ENCODE measurements around the gene ZNF675.
"Not testable (repeated sequence)": the region's sequence is repeated elsewhere in the genome, so short reads cannot be mapped to it uniquely, and the experiment has no call there.

ZNF675 gene

DNA sequence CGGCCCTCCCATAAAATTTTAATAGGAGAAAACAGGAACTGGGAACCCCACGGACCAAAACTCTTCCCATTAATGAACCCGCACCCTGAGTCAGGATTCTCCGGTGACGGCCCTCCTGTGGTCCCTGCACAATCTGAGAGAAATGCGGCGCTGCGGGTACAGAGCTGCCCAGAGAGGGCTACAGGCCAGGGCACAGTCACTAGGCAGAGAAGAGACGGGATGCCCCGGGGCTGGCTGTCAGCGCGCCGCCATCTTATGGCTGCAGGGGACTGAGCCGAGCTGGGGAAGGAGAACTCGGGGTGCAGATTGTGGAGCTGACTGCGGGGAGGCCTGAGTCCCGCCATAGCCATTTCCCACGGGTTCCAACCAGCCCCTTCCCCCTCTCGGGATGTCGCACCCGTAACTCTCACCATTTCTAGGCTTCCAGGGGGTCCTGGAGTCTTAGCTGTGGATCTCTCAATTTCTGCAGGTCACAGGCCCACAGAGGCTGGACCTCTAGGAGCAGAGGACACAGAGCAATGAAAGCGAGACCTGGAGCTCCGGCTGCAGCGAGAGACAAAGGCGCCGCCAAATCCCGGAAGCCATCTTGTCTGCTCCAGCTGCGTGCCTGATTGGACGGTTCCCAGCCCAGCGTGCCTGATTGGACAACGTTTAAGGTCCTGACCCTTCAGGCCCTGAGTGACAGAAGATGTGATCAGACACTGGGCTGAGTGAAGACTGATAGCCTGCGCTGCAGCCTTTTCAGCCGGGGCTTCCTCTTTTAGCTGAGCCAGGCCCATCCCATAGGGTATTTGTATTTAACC lies at the start of gene ZNF675:
Gene ZNF675, minus strand, starts transcription at position 592 of the 803 bp plus-strand sequence. Its CDS starts 179 bp downstream, at position 413.
- peak; percentile 89 for DNase-seq (ENCODE audit: low spot score)

DNA sequence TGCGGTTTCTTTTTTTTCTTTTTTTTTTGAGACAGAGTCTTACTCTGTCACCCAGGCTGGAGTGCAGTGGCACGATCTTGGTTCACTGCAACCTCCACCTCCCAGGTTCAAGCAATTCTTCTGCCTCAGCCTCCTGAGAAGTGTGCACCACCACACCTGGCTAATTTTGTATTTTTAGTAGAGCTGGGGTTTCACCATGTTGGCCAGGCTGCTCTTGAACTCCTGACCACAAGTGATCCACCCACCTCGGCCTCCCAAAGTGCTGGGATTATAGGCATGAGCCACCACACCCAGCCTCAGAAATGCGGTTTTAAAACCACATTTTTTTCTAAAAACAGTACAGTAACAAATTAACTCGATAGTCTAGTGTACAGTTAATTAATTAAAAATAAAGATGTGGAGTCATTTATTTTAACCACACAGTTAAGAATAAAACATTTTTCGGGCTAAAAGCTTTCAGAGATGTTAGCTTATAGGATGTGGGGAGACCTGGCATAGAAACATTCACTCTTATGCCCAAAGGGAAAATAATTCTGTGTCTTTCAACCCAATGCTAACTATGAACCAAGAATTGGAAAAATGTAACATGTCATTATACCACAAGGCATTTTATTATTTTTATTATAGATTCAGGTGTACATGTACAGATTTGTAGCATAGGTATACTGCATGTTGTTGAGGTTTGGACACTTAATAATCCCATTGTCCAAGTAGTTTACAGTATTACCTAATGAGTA lies 43.9 kb upstream of the ZNF675 start:
- not testable (repeated sequence) for DNase-seq (ENCODE audit: low spot score)

DNA sequence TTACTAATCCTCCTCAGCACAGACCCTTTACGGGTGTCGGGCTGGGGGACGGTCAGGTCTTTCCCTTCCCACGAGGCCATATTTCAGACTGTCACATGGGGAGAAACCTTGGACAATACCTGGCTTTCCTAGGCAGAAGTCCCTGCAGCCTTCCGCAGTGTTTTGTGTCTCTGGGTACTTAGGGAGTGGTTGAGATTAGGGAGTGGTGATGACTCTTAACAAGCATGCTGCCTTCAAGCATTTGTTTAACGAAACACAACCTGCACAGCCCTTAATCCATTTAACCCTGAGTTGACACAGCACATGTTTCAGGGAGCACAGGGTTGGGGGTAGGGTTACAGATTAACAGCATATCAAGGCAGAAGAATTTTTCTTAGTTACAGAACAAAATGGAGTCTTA lies 37.1 kb upstream of the ZNF675 start:
- not testable (repeated sequence) for DNase-seq (ENCODE audit: low spot score)

DNA sequence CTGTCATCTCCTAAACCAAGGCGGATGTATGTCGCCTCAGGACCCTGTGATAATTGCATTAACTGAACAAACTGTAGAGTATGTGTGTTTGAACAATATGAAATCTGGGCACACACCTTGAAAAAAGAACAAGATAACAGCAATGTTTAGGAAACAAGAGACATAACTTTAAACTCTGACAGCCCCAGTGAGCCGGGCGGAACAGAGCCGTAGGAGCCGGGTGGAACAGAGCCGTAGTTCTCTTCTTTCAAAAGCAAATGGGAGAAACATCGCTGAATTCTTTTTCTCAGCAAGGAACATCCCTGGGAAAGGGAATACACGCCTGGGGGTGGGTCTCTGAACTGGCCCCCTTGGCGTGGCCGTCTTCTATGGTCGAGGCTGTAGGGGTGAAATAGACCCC lies 31.8 kb upstream of the ZNF675 start:
- DNase-seq (ENCODE audit: low spot score), result no peak

DNA sequence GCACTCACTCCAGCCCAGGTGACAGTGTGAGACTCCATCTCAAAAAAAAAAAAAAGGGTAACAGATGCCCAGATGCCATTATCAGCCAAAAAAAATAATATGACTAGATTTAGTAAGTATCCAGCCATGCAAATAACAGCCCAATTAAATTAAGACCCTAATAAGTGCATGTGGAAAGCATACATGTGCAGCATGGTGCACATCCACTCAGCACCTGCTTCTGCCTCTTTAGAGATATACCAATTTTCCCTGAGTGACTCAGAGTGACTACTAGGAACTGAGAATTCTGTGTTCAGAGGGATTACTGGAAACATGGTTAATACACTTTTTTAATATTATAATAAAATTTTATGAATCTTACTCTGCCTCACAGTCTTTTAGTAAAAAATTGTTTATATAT lies 29.8 kb upstream of the ZNF675 start:
- DNase-seq (ENCODE audit: low spot score), result no peak

DNA sequence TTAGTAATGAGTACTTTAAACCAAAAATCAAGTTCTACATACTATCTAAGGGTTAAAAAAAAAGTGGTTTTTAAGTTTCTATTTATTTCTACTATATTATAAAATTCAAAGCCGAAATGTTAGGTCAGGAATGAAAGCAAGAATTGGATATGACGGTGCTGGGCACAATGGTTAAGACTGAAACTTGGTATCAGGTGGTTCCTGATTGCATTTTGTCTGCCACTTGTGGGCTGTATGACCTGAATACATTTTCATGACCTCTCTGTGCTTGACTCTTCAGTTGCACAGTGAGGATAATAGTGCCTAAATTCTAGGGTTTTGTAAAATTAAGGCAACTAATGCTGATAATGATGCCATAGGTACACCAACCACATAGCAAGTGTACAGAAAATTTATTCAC lies 22.3 kb upstream of the ZNF675 start:
- no peak for DNase-seq (ENCODE audit: low spot score)

DNA sequence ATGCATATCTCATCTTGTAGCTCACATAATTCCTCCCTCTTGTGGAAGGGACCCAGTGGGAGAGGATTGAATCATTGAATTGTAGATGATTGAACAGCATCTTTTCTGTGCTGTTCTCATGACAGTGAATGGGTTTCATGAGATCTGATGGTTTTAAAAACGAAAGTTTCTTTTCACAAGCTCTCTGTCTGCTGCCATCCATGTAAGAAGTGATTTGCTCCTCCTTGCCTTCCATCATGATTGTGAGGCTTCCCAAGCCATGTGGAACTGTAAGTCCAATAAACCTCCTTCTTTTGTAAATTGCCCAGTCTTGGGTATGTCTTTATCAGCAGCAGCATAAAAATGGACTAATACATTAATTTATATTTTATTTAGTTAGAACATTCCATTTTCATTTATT lies 19.6 kb upstream of the ZNF675 start:
- no peak for DNase-seq (ENCODE audit: low spot score)

DNA sequence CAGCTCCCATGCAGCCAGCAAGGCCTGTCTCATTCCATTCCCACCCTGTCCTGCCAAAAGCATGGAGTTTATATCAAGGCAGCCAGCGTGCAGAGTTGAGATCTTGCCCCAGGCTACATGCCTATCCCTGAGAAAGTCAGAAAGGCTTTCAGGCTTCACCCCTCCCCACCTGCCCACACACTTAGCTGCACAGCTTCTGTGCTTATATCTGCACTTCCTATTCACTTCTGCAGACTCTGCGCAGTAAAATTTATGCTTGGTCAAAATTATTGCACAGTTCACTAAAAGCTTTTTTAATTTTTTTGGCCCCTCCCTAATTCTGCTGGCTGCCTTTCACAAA lies 12.5 kb upstream of the ZNF675 start:
- DNase-seq (ENCODE audit: low spot score), result no peak

DNA sequence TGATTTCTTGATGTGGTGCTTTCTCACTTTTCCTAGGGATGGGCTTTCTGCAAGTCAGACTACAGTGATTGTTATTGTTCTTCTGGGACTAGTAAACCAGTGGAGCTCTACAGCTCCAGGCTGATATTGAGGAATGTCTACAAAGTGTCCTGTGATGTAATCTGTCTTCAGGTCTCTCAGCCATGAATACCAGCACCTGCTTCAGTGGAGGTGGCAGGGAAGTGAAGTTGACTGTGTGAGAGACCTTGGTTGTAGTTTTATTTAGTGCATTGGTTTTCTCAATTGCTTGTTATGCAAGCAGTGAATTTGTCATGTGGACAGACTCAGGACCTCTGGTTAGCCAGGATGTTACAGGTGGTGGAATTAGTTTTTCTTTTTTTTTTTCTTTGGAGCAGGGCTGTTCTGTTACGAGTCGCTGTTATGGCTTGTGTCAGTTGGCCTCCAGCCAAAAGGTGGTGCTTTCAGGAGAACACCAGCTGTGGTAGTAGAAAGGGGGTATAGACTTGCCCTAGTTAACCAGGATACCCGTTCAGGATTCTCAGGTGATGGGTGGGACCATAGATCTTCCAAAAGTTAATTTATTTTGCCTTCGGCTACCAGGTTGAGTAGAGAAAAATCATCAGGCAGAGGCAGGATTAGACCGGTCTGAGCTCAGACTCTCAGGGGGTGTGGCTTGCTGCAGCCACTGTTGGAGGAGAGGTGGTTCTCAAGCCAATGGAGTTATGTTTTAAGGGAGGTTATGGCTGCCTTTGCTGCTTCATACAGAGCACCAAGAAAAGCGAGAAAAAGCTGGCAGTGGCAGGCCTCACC lies 11.9 kb upstream of the ZNF675 start:
- DNase-seq (ENCODE audit: low spot score), result no peak

DNA sequence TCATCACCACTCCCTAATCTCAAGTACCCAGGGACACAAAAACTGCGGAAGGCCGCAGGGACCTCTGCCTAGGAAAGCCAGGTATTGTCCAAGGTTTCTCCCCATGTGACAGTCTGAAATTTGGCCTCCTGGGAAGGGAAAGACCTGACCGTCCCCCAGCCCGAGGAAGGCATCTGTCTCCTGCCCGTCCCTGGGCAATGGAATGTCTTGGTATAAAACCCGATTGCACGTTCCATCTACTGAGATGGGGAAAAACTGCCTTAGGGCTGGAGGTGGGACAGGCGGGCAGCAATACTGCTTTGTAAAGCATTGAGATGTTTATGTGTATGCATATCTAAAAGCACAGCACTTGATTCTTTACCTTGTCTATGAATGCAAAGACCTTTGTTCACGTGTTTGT lies 5.9 kb upstream of the ZNF675 start:
- DNase-seq (ENCODE audit: low spot score), result not testable (repeated sequence)

DNA sequence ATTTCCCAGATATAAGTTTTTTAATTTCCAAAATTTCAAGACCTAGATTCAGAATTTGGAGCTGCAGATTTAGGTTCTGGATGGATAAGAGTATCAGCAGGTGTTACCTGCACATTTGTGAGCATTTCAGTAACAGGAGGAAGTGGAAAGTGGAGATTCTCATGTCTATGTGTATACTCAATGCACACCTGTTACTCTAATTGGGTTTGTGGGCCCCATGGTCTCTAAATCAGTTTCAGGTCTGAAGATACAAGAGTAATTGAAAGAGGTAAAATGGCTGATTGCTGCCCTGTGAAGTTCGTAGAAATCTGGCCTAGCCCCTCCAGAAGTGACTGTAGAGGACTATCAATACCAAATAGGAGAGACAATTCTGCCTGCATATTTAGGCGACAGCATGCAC lies 13.9 kb downstream of the ZNF675 start:
- no peak for DNase-seq (ENCODE audit: low spot score)

DNA sequence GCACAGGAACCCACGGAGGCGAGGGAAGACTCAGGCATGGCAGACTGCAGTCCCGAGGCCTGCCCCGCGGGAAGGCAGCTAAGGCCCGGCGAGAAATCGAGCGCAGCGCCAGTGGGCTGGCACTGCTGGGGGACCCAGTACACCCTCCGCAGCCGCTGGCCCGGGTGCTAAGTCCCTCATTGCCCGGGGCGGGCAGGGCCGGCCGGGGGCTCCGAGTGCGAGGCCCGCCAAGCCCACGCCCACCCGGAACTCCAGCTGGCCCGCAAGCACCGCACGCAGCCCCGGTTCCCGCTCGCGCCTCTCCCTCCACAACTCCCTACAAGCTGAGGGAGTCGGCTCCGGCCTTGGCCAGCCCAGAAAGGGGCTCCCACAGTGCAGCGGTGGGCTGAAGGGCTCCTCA lies 18.4 kb downstream of the ZNF675 start:
- not testable (repeated sequence) for DNase-seq (ENCODE audit: low spot score)

DNA sequence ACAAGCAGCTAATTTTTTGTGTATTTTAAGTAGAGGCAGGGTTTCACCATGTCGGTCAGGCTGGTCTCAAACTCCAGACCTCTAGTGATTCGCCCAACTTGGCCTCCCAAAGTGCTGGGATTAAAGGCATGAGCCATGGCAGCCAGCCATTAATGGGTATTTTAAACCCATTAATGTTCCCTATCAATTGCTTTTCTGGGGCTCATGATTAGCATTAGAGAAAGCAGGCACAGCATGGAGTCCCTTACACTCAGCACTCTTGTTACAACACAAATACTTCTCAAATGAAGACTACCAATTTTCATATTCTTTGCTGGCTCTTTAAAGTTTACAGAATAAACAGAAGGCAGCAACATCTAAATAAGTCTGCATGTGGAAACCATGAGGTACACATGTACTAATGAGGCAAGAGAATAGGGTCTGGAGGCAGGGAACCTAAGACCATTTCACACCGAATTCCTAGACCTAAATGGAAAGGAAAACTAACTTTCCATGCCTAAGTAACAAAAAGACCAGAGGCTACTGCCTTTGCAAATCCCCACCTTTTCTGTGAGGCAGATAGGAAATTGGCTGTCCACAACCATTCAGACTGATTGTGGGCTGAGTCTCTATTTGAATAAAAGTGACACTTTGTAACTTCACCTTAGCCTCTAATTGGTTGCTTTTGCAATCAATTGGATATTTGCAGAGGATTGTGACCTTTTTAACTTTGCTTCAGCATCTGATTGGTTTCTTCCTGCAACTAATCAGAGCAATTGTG lies 21.2 kb downstream of the ZNF675 start:
- no peak for DNase-seq (ENCODE audit: low spot score)

DNA sequence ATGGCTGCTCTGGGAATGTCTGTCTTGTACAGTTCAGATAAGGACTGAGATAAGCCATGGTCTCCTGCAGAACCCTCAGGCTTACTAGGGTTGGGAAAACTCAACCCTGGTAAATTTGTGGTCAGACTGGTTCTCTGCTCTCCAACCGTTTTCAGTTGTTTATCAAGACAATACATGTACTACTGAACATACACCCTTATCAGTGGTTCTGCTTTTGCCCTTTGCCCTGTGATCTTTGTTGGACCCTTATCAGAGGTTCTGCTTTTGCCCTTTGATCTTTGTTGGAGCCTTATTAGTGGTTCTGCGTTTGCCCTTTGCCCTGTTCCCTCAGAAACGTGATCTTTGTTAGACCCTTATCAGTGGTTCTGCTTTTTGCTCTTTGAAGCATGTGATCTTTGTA lies 37.2 kb downstream of the ZNF675 start:
- not testable (repeated sequence) for DNase-seq (ENCODE audit: low spot score)
